GM12878 (cell line): Measurements from ENCODE around the gene ZFR. TPM values are rescaled to one million over a fixed set of nuclear protein-coding genes. Genes with fewer than 3 reads are reported as not detected.

Experiments
- ATF2 ChIP-seq: IDR thresholded peaks from 2 replicates; pipeline ENCODE4 v1.6.1; 2012; ENCODE audit warnings: low read length, inconsistent platforms
- BACH1 ChIP-seq: fragments of 450-650 bp; IDR thresholded peaks from 2 replicates; pipeline ENCODE4 v1.6.1; 2017; ENCODE audit warnings: mild to moderate bottlenecking, borderline replicate concordance
- BHLHE40 ChIP-seq, 2 experiments: fragments of 450-650 bp in 1 of 2; IDR thresholded peaks; 2 replicates each; pipeline ENCODE4 v1.6.1; 2011 to 2017; ENCODE audit warnings: low read depth in 2 of 2, borderline replicate concordance in 1 of 2, improper control_type of control experiment in 1 of 2, low read length in 1 of 2, mild to moderate bottlenecking in 1 of 2
- CBFB ChIP-seq: IDR thresholded peaks from 2 replicates; pipeline ENCODE4 v1.6.1; 2016; ENCODE audit warnings: antibody characterized with exemption, low read depth
- EED ChIP-seq: sonication (generic); IDR thresholded peaks from 2 replicates; pipeline ENCODE4 v1.6.1; 2016; ENCODE audit warnings: antibody characterized with exemption, low read depth
- EGR1 ChIP-seq, 2 experiments: IDR thresholded peaks; 1 replicate in 1 of 2; 2 replicates in 1 of 2; pipeline ENCODE4 v1.6.1; 2011 to 2012; ENCODE audit warnings: low read depth in 2 of 2, low read length in 2 of 2, borderline replicate concordance in 1 of 2, mild to moderate bottlenecking in 1 of 2, moderate library complexity in 1 of 2
- HDGF ChIP-seq: fragments of 450-650 bp; IDR thresholded peaks from 2 replicates; pipeline ENCODE4 v1.6.1; 2016; ENCODE audit warnings: antibody characterized with exemption
- HSF1 ChIP-seq: fragments of 150-350 bp; IDR thresholded peaks from 2 replicates; pipeline ENCODE4 v1.6.1; 2014; ENCODE audit warnings: mild to moderate bottlenecking, low read depth, low read length
- KLF5 ChIP-seq: fragments of 450-650 bp; IDR thresholded peaks from 2 replicates; pipeline ENCODE4 v1.6.1; 2014; ENCODE audit warnings: mild to moderate bottlenecking; ENCODE audit not compliant: partially characterized antibody
- LARP7 ChIP-seq: fragments of 450-650 bp; IDR thresholded peaks from 2 replicates; pipeline ENCODE4 v1.6.1; 2017; ENCODE audit warnings: mild to moderate bottlenecking
- MEF2B ChIP-seq: fragments of 450-650 bp; IDR thresholded peaks from 2 replicates; pipeline ENCODE4 v1.6.1; 2018; ENCODE audit warnings: mild to moderate bottlenecking, moderate library complexity; ENCODE audit not compliant: partially characterized antibody, poor library complexity, severe bottlenecking
- MYC ChIP-seq: IDR thresholded peaks from 2 replicates; pipeline ENCODE4 v1.6.1; 2011; ENCODE audit warnings: mild to moderate bottlenecking, low read length, moderate library complexity, inconsistent platforms; ENCODE audit not compliant: insufficient read depth, insufficient replicate concordance, insufficient read length, severe bottlenecking
- NFXL1 ChIP-seq: fragments of 450-650 bp; IDR thresholded peaks from 2 replicates; pipeline ENCODE4 v1.6.1; 2017; ENCODE audit warnings: antibody characterized with exemption, mild to moderate bottlenecking, borderline replicate concordance
- NKRF ChIP-seq: fragments of 450-650 bp; conservative IDR thresholded peaks from 2 replicates; pipeline ENCODE4 v1.6.1; 2017; ENCODE audit warnings: mild to moderate bottlenecking, moderate library complexity
- NR2F1 ChIP-seq: fragments of 450-650 bp; conservative IDR thresholded peaks from 2 replicates; pipeline ENCODE4 v1.6.1; 2017; ENCODE audit warnings: mild to moderate bottlenecking
- POLR2A ChIP-seq: IDR thresholded peaks from 2 replicates; pipeline ENCODE4 v1.6.1; 2011; ENCODE audit warnings: low read depth, mild to moderate bottlenecking, low read length
- RBBP5 ChIP-seq: fragments of 200-600 bp; sonication (generic); conservative IDR thresholded peaks from 2 replicates; pipeline ENCODE4 v1.6.1; 2016
- SIX5 ChIP-seq: IDR thresholded peaks from 2 replicates; pipeline ENCODE4 v1.6.1; 2011; ENCODE audit warnings: mild to moderate bottlenecking, low read depth, low read length, moderate library complexity; ENCODE audit not compliant: severe bottlenecking
- SMAD5 ChIP-seq: IDR thresholded peaks from 2 replicates; pipeline ENCODE4 v1.6.1; 2016; ENCODE audit warnings: antibody characterized with exemption, low read depth
- SMC3 ChIP-seq: IDR thresholded peaks from 2 replicates; pipeline ENCODE4 v1.6.1; 2011; ENCODE audit warnings: low read length, improper control_type of control experiment, borderline replicate concordance
- SREBF1 ChIP-seq: IDR thresholded peaks from 2 replicates; pipeline ENCODE4 v1.6.1; 2012; ENCODE audit warnings: mild to moderate bottlenecking, low read length
- SREBF2 ChIP-seq: IDR thresholded peaks from 2 replicates; pipeline ENCODE4 v1.6.1; 2012; ENCODE audit warnings: mild to moderate bottlenecking, low read length
- TCF7 ChIP-seq: IDR thresholded peaks from 2 replicates; pipeline ENCODE4 v1.6.1; 2014; ENCODE audit warnings: antibody characterized with exemption, borderline replicate concordance
- USF1 ChIP-seq: IDR thresholded peaks from 2 replicates; pipeline ENCODE4 v1.6.1; 2011; ENCODE audit warnings: borderline replicate concordance, low read depth, mild to moderate bottlenecking, moderate library complexity, mixed read lengths, low read length; ENCODE audit not compliant: insufficient read depth; ENCODE audit errors: extremely low read length
- ZNF207 ChIP-seq: fragments of 450-650 bp; IDR thresholded peaks from 2 replicates; pipeline ENCODE4 v1.6.1; 2014; ENCODE audit warnings: antibody characterized with exemption, mild to moderate bottlenecking, borderline replicate concordance
- polyA plus RNA-seq, 11 experiments: library from polyadenylated mRNA; depleted of rRNA in 4 of 11; unstranded in 6 of 11; stranded (reverse) in 5 of 11; fragments of >200 nt; fragmentation: Nextera tagmentation in 4 of 11; fragmentation: Illumina TruSeq in 1 of 11; extraction: Ambion mirVana in 4 of 11; extraction: Trizol in 1 of 11; gene quantifications; 1 replicate in 1 of 11; 2 replicates in 10 of 11; pipeline versions ENCODE4 v1.2.1 to v1.2.3, GENCODE V29; 2011 to 2016; ENCODE audit warnings: inconsistent platforms in 2 of 11, missing spikeins in 2 of 11, low read depth in 1 of 11
- total RNA-seq, 4 experiments: library from RNA; depleted of rRNA in 3 of 4; stranded (reverse); fragments of >200 nt in 3 of 4; fragmentation: Illumina TruSeq in 1 of 4; extraction: Trizol in 1 of 4; gene quantifications; 2 replicates each; pipeline versions ENCODE4 v1.2.1 to v1.2.3, GENCODE V29; 2013 to 2021

ZFR gene
- total and polyA plus RNA-seq, 10 of the 15 experiments (the other 5 are each of a cell fraction or from before 2014, with no cell fraction given) = 33.7 to 90.6 (median 72.9) TPM

- peak; percentile 72 for TF ChIP-seq MEF2B
- TF ChIP-seq EGR1 (IDR thresholded peaks at IDR 0.05; ENCODE audit: borderline replicate concordance in 1 of 2, low read depth in 2 of 2, low read length in 2 of 2) = peak in 1 of 2 experiments; percentile 41; a peak in 1 of 3 replicates
- TF ChIP-seq USF1 = no peak
- peak; percentile 86 for TF ChIP-seq SIX5
- peak; percentile 50; the same call in 1 of the 2 replicates for TF ChIP-seq NKRF
- no peak for TF ChIP-seq HSF1
- peak; percentile 87 for TF ChIP-seq KLF5
- TF ChIP-seq TCF7 = no peak
- no peak for TF ChIP-seq ATF2
- no peak for TF ChIP-seq SMC3
- TF ChIP-seq MYC = no peak
- TF ChIP-seq HDGF = no peak
- 0 out of 2 replicates have a peak, but pooled peaks have one; percentile 45 for TF ChIP-seq SMAD5
- peak; percentile 78; the same call in 1 of the 2 replicates for TF ChIP-seq ZNF207
- TF ChIP-seq SREBF1 = peak; percentile 12; the same call in 1 of the 2 replicates
- no peak for TF ChIP-seq CBFB
- TF ChIP-seq BHLHE40 (IDR thresholded peaks at IDR 0.05; ENCODE audit: borderline replicate concordance in 1 of 2, low read depth in 2 of 2, low read length in 1 of 2) = peak; percentile 88 to 97
- TF ChIP-seq NFXL1 = no peak
- peak; percentile 84 for TF ChIP-seq POLR2A
- peak; percentile 83 for TF ChIP-seq LARP7
- TF ChIP-seq SREBF2 = no peak
- TF ChIP-seq NR2F1 = peak; percentile 95
- no peak; the same call in 1 of the 2 replicates for TF ChIP-seq EED
- TF ChIP-seq BACH1 = no peak; the same call in 1 of the 2 replicates
- TF ChIP-seq RBBP5 = no peak
Measured at GRCh38 chr5:32444431-32445286, at the start of gene ZFR (continued).
